ENCODE results near the gene SLC16A7.

GRCh38 chr12:59668674-59669073 lies 72.8 kb downstream of the SLC16A7 start:
- TF ChIP-seq, protein P1, sequence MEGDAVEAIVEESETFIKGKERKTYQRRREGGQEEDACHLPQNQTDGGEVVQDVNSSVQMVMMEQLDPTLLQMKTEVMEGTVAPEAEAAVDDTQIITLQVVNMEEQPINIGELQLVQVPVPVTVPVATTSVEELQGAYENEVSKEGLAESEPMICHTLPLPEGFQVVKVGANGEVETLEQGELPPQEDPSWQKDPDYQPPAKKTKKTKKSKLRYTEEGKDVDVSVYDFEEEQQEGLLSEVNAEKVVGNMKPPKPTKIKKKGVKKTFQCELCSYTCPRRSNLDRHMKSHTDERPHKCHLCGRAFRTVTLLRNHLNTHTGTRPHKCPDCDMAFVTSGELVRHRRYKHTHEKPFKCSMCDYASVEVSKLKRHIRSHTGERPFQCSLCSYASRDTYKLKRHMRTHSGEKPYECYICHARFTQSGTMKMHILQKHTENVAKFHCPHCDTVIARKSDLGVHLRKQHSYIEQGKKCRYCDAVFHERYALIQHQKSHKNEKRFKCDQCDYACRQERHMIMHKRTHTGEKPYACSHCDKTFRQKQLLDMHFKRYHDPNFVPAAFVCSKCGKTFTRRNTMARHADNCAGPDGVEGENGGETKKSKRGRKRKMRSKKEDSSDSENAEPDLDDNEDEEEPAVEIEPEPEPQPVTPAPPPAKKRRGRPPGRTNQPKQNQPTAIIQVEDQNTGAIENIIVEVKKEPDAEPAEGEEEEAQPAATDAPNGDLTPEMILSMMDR (IDR thresholded peaks at IDR 0.05 in 8 of 11, conservative IDR thresholded peaks at IDR 0.05 in 3 of 11) = no peak
- no peak for TF ChIP-seq POLR2A (IDR thresholded peaks at IDR 0.05)
